Gastroesophageal sphincter (tissue), 4 donors: ENCODE data around the gene SLC16A9. TPM values are rescaled to one million over a fixed set of nuclear protein-coding genes. Genes with fewer than 3 reads are reported as not detected.

ENCODE experiments used
- ATAC-seq: fragments of 150-250 bp; one replicate; pipeline ENCODE4 v1.9.1; 2016; ENCODE audit warnings: mild to moderate bottlenecking, moderate library complexity
- H3K27ac ChIP-seq, 4 donors: fragments of 200-600 bp; sonication (generic) in 3 of 4; 1 replicate in 3 of 4; 2 replicates in 1 of 4; pipeline ENCODE4 v1.5.1; 2016 to 2019
- H3K27me3 ChIP-seq: fragments of 200-600 bp; sonication (generic); one replicate; pipeline ENCODE4 v1.5.1; 2019
- H3K36me3 ChIP-seq, 2 donors: fragments of 200-600 bp; sonication (generic); one replicate each; pipeline ENCODE4 v1.5.1; 2019; ENCODE audit warnings: control low read depth in 1 of 2
- H3K4me1 ChIP-seq, 3 donors: fragments of 200-600 bp; sonication (generic); 1 replicate in 2 of 3; 2 replicates in 1 of 3; pipeline ENCODE4 v1.5.1; 2016 to 2019; ENCODE audit warnings: control low read depth in 2 of 3
- H3K4me3 ChIP-seq, 2 donors: fragments of 200-600 bp; sonication (generic); one replicate each; pipeline ENCODE4 v1.5.1; 2019; ENCODE audit warnings: mild to moderate bottlenecking in 1 of 2, moderate library complexity in 1 of 2
- H3K9me3 ChIP-seq, 3 donors: fragments of 200-600 bp; sonication (generic); one replicate each; pipeline ENCODE4 v1.5.1; 2017 to 2019; ENCODE audit warnings: control low read depth in 2 of 3
- EP300 ChIP-seq: sonication (generic); formaldehyde crosslinking; IDR thresholded peaks from one replicate; pipeline ENCODE4 v1.6.1; 2017; ENCODE audit warnings: antibody characterized with exemption, mild to moderate bottlenecking
- POLR2A ChIP-seq, 2 donors: fragments of 450-650 bp; IDR thresholded peaks; one replicate each; pipeline ENCODE4 v1.6.1; 2017; ENCODE audit warnings: antibody characterized with exemption in 2 of 2, mild to moderate bottlenecking in 2 of 2, moderate library complexity in 1 of 2
- POLR2AphosphoS5 ChIP-seq: sonication (generic); formaldehyde crosslinking; IDR thresholded peaks from one replicate; pipeline ENCODE4 v1.6.1; 2017; ENCODE audit warnings: antibody characterized with exemption
- WGBS, 2 donors: methylation state at CpG; one replicate each; pipeline ENCODE4 v1.1.5; 2018; ENCODE audit warnings: low coverage in 1 of 2; 5-methylcytosine and 5-hydroxymethylcytosine counted together
- total RNA-seq, 4 donors: library from RNA; depleted of rRNA; stranded (reverse); fragments of >200 nt; gene quantifications; one replicate each; pipeline ENCODE4 v1.1.0, GENCODE V29; 2016
- TF ChIP-seq, protein P1 (sequence below), 4 experiments: fragments of 200-600 bp in 2 of 4; fragments of 450-650 bp in 2 of 4; sonication (generic) in 1 of 4; IDR thresholded peaks; one replicate each; pipeline ENCODE4 v1.5.1; 2017 to 2019; ENCODE audit warnings: antibody characterized with exemption in 4 of 4, mild to moderate bottlenecking in 2 of 4, moderate library complexity in 2 of 4

Gene SLC16A9
- total RNA-seq, 4 donors from 2014 or later: 0.54 to 2.2 (median 1.2) TPM

DNA sequence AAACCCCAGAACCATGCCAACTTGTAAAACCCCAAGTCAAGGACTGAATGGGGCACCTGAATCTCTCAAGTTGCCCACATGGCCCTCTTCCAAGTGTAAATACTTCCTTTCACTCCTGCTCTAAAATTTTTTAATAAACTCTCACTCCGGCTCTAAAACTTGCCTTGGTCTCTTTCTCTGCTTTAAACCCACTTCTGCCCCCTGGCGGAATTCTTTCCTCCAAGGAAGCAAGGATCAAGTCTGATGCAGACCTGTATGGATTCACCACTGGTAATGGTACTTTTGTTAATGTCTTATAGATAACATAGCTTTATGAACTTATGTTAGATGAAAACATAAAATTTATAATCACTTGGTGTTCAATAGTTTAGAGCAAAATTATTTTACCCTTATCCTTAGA lies 33.8 kb downstream of the SLC16A9 start:
- Histone ChIP-seq H3K36me3 (no peaks in the 10 kb centered on the region), H3K27me3 (no peaks in the 10 kb centered on the region), H3K4me3 (no peak overlapping the region), H3K27ac (no peak overlapping the region), H3K9me3 (no peaks in the 10 kb centered on the region), H3K4me1 (no peaks in the 10 kb centered on the region)
- no peak for ATAC-seq
- no peak for TF ChIP-seq EP300
- WGBS, 2 donors: 86 to 100% methylated on average over 2 of the region's 2 CpGs

DNA sequence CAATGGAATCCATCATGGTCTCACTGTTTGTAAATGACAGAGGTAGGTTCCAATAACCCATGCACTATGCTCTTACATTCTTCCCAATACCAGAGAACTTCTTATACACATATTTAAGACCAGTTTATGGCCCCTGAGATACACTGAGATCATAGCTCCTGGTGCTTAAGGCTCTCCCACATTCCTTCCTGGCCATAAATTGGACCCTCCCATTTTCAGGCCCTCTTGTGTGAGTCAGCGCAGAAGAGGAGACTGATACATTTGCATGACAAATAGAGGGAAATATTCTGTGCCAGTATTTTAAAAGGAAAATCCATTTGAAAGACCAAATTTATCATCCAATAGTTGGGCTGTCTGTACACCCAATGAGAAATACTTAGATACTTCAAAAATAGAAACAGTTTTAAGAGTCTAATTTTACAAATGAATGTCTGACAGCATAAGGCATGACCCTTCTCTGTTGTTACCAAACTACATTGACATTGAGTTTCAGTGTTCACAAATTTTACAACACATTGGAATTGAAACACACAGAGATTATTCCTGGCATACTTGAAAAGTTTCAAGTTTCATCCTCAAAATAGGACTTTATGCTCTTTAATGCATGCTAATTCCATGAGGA lies 35.3 kb downstream of the SLC16A9 start:
- WGBS, 2 donors: 88 to 100% methylated on average over 1 of the region's 1 CpG
- no peak for ATAC-seq
- no peak overlapping the region for H3K27ac ChIP-seq

DNA sequence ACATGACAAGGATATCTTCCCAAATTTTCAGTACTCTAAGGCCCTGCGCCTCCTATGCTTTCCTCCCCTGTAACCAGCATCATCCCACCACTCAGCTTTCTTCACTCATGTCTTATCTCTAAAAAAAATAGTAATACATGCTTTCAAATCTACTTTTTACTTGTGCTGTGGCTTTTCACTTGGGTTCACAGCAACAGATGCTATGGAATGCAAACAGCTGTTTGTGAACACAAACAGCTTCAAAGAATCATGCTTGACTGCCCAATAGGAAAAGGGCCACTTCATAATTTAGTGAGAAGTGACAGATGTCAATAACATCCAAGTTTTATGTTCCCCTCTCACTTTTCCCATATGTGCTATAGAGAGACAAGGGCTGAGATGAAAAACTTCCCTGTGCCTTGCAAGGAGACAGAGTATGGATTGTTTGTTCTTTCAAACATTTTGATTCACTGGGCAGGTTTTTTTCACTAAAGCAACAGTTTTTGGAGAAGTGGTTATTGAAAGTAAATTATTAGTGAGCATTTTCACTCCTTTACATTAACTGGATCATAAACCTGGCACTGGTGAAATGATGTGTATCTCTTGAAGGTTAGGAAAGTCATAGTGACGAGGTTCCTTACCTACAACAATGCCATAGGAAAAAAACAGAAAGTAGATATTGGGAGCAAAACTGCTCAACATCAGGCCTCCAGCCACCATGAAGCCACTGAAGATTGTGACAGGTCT lies 37.3 kb downstream of the SLC16A9 start:
- Histone ChIP-seq H3K27me3 (no peaks in the 10 kb centered on the region), H3K4me1 (no peaks in the 10 kb centered on the region), H3K36me3 (no peaks in the 10 kb centered on the region), H3K4me3 (no peak overlapping the region), H3K27ac (no peak overlapping the region), H3K9me3 (no peaks in the 10 kb centered on the region)
- 100% methylated on average over 2 of the region's 2 CpGs for WGBS, 2 donors
- no peak for ATAC-seq
- TF ChIP-seq, protein P1, sequence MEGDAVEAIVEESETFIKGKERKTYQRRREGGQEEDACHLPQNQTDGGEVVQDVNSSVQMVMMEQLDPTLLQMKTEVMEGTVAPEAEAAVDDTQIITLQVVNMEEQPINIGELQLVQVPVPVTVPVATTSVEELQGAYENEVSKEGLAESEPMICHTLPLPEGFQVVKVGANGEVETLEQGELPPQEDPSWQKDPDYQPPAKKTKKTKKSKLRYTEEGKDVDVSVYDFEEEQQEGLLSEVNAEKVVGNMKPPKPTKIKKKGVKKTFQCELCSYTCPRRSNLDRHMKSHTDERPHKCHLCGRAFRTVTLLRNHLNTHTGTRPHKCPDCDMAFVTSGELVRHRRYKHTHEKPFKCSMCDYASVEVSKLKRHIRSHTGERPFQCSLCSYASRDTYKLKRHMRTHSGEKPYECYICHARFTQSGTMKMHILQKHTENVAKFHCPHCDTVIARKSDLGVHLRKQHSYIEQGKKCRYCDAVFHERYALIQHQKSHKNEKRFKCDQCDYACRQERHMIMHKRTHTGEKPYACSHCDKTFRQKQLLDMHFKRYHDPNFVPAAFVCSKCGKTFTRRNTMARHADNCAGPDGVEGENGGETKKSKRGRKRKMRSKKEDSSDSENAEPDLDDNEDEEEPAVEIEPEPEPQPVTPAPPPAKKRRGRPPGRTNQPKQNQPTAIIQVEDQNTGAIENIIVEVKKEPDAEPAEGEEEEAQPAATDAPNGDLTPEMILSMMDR (IDR thresholded peaks at IDR 0.05): no peak
- no peak for TF ChIP-seq POLR2AphosphoS5
- no peak for TF ChIP-seq POLR2A (IDR thresholded peaks at IDR 0.05)
- TF ChIP-seq EP300: no peak

More for the DNA sequence above, 35.3 kb downstream of the SLC16A9 start:
- Histone ChIP-seq H3K4me1 (no peaks in the 10 kb centered on the region), H3K9me3 (no peaks in the 10 kb centered on the region), H3K27me3 (no peaks in the 10 kb centered on the region), H3K4me3 (no peak overlapping the region), H3K36me3 (no peaks in the 10 kb centered on the region)
- TF ChIP-seq POLR2A (IDR thresholded peaks at IDR 0.05) (no peak), EP300 (no peak), POLR2AphosphoS5 (no peak)
- TF ChIP-seq, protein P1 (IDR thresholded peaks at IDR 0.05): no peak

DNA sequence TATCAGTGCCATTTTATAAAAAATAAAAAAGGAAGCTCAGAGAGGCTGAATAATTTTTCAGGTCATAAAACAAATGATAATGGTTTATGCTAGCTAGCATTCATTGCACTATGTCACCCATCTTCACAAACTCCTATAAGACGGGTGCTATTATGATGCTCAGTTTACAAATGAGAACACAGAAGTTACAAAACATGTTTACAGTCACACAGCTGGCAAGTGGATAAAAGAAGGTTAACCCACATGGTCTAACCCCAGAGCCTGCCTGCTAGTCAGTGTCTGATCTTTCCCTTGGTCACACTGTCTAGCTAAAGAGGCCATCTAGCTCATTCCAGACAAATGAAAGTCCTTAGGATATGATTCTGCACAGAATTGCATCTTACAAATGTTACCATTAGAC lies 39.4 kb downstream of the SLC16A9 start:
- Histone ChIP-seq H3K36me3 (no peaks in the 10 kb centered on the region), H3K27ac (no peak overlapping the region), H3K4me3 (no peak overlapping the region), H3K27me3 (no peaks in the 10 kb centered on the region), H3K9me3 (no peaks in the 10 kb centered on the region), H3K4me1 (no peaks in the 10 kb centered on the region)
- WGBS, 2 donors: 50 to 86% methylated on average over 1 of the region's 1 CpG
- TF ChIP-seq EP300 (no peak), POLR2AphosphoS5 (no peak), POLR2A (IDR thresholded peaks at IDR 0.05) (no peak)
- TF ChIP-seq, protein P1 (IDR thresholded peaks at IDR 0.05): no peak
- no peak for ATAC-seq

DNA sequence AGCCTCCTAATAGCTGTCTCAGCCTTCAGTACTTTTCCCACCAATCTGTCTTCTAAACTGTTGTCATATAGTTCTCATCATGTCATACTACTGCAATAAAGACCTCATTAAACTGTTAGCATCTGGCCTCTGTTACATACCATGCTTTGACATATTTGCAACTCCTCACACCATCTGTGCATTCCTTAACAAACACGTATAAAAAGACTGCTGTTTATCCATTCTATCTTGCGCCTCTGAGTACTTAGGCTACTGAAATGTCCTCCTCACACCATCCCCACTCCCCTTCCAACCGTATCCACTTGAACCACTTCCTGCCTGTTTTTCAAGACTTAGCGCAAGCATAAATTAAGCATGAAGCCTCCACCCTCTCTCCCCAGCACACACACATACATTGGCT lies 41.6 kb downstream of the SLC16A9 start:
- TF ChIP-seq POLR2A (IDR thresholded peaks at IDR 0.05) (no peak), POLR2AphosphoS5 (no peak), EP300 (no peak)
- TF ChIP-seq, protein P1 (IDR thresholded peaks at IDR 0.05): no peak
- 57 to 76% methylated on average over 3 to 4 of the region's 4 CpGs for WGBS, 2 donors

More for the DNA sequence above, 41.6 kb downstream of the SLC16A9 start:
- H3K4me3 ChIP-seq: no peak overlapping the region
- no peaks in the 10 kb centered on the region for H3K9me3 ChIP-seq
- H3K4me1 ChIP-seq: no peaks in the 10 kb centered on the region
- ATAC-seq: no peak
- H3K27ac ChIP-seq: no peak overlapping the region
- H3K36me3 ChIP-seq: no peaks in the 10 kb centered on the region
- H3K27me3 ChIP-seq: no peaks in the 10 kb centered on the region
